SK-N-MC (cell line): Measurements from ENCODE around the gene DSTN.

ENCODE experiments used
- DNase-seq: peaks from one replicate; pipeline ENCODE4 v3.0.0-alpha.2; 2011; ENCODE audit warnings: low read depth, low spot score
- H3K27ac ChIP-seq: fragments of 200-600 bp; sonication (generic); 2 replicates; pipeline ENCODE4 v1.5.1; 2016; ENCODE audit warnings: mixed run types
- H3K36me3 ChIP-seq: fragments of 200-600 bp; sonication (generic); 2 replicates; pipeline ENCODE4 v1.6.1; 2017; ENCODE audit warnings: antibody characterized with exemption, low read length, mixed read lengths; ENCODE audit not compliant: insufficient read depth
- H3K4me3 ChIP-seq: fragments of 200-600 bp; sonication (generic); 2 replicates; pipeline ENCODE4 v1.5.1; 2016
- H3K9ac ChIP-seq: fragments of 200-600 bp; sonication (generic); 2 replicates; pipeline ENCODE4 v1.8.0; 2017; ENCODE audit warnings: mixed run types, mixed read lengths; ENCODE audit not compliant: insufficient read length
- H3K9me3 ChIP-seq: fragments of 200-600 bp; sonication (generic); 2 replicates; pipeline ENCODE4 v1.6.1; 2017; ENCODE audit warnings: low read depth, mild to moderate bottlenecking, antibody characterized with exemption, low read length, moderate library complexity, mixed read lengths
- EZH2 ChIP-seq: fragments of 200-600 bp; sonication (generic); IDR thresholded peaks from one replicate; pipeline ENCODE4 v1.6.1; 2017; ENCODE audit warnings: antibody characterized with exemption
- FOXP2 ChIP-seq: optimal IDR thresholded peaks from 2 replicates; pipeline ENCODE3; 2011; ENCODE audit warnings: mild to moderate bottlenecking, moderate library complexity; ENCODE audit not compliant: insufficient read depth; ENCODE audit errors: extremely low read length, control extremely low read depth
- POLR2AphosphoS5 ChIP-seq: IDR thresholded peaks from 2 replicates; pipeline ENCODE4 v1.6.1; 2012; ENCODE audit warnings: mild to moderate bottlenecking, low read depth, low read length, borderline replicate concordance

DSTN gene

DNA sequence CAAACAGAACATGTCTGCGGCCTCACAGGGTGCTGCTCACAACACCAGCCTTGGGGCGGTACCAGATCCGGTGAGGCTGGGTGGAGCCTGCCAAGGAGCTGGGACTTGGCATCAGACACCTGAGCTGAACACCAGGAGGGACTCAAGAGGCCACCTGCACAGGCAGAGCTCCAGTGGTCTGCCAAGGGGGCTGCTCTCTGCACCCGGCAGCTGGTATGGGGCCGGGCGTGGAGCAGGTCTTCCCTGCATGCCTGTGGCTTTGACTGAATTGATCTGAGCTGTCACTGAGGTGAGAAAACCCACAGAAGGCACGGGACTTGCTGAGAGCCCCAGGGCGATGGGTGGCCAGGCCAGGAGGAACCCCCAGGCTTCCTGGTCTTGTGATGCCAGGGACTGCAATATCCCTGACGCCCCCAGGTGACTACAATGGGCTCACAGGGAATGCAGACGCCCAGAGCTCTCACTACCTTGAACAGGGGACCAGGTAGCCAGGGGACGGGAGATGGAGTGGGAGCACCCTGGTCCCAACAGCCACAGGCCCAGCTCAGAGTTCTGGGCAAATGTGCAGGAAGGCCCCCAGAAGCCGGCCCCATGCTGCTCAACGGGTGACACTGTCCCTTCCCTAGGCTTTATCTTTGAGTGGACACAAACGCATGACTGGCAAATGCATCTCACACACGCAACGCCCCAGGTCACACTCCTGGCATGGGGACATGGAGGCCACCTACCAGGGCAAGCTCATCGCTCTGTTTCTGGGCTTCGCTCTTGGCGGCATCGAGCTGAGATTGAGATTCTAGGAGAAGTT is 48.2 kb downstream of the DSTN start:
- H3K9me3 ChIP-seq = no peaks in the 10 kb centered on the region
- TF ChIP-seq POLR2AphosphoS5 = no peak
- H3K4me3 ChIP-seq = no peak overlapping the region
- H3K36me3 ChIP-seq = peaks cover 3% of the 10 kb centered on the region; the same call in 1 of the 2 replicates
- DNase-seq = no peak
- no peak overlapping the region for H3K9ac ChIP-seq
- no peak overlapping the region for H3K27ac ChIP-seq

DNA sequence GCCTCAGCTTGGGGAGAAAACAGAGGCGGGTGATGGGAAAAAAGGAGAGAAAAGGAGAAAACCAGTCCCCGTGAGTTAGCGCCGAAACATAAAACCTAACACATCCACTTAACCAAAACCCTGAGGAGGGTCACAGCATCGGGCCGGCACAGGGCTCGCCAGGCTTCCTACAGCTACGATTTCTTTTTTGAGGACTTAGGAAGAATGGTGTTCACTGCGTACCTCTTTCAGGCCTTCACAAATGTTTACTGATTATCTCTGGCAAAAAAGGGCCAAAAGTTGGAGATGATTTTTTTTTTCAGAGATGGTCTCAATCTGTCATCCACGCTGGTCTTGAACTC is 48.8 kb downstream of the DSTN start:
- DNase-seq = no peak
- Histone ChIP-seq H3K36me3 (peaks cover 3% of the 10 kb centered on the region; the same call in 1 of the 2 replicates), H3K27ac (no peak overlapping the region), H3K9me3 (no peaks in the 10 kb centered on the region), H3K9ac (no peak overlapping the region), H3K4me3 (no peak overlapping the region)
- TF ChIP-seq POLR2AphosphoS5 (no peak), FOXP2 (no peak), EZH2 (no peak)

DNA sequence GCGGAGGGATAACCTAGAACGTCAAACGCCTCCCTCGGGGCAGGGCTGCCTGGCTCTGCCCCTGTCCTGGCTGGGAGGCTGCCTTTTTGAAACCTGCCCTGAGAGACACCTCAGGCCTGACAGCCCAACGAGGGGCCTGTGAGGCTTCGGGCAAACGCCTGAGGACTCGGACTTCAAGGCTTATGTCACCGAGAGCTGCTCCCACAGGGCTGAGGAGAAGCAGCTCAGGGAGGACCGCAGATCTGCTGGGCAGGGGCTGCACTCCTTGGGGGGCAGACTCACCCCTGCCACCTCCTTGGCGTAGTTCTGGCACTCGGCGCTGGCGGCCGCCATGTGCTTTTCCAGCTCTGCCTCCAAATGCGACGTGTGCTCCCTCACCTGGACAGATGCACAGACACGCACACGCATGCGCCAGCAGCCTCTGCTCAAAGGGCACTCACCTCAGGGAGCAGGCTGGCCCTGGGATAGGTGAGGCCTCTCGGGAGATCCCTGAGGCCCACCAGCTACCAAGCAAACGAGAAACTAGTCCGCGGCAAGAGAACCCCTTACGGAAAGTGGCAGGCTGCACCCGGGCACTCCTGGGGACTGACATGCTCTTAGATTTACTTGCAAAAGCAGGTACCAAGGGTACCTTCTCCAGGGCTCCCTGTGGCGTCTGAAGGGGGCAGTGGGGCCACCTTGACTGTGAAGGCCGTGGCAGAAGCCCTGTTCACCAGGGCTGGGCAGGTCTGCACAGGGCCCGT is 49.6 kb downstream of the DSTN start:
- H3K27ac ChIP-seq = no peak overlapping the region
- DNase-seq = no peak
- H3K9me3 ChIP-seq = no peaks in the 10 kb centered on the region
- peaks cover 3% of the 10 kb centered on the region; the same call in 1 of the 2 replicates for H3K36me3 ChIP-seq
- no peak overlapping the region for H3K4me3 ChIP-seq
- H3K9ac ChIP-seq = no peak overlapping the region
- TF ChIP-seq EZH2 (no peak), FOXP2 (no peak), POLR2AphosphoS5 (no peak)

DNA sequence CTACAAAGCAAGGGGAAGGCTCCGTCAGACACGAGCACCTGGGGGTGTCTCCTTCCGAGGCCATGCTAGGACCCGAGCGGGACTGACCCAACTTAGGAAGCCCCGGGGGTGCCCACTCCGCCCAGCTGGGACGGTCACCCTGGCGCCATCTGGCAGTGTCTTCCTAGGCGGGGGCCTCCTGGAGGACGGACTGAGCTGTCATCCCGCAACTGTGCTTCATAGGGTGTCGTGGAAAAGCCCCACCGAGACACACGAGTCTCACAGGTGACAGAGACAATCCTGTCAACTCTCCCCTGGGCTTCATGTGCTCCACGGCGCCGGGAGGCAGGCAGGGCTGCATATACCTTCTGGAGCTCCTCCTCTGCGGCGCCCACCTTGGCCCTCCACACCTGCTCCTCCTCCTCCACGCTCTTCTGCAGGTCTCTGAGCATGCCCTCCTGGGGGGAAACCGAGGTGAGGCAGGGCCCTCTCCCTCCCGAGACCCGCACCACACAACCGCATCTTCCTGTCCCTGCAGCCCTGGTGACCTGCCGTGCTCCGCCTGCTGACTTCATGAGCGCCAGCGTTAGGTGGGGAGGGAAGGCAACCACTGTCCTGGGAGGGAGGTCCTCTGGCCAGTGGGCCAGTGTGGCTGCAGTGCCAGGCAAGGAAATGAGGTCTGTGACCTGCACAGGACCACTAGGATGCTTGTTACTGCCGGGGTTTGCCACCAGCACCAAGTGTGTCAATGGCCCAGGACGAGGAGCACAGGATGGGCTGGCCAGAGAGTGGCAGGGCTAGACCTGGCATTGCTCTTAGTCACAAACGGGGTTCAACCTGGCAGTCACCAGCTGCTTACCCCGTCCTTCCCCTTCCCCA is 50.7 kb downstream of the DSTN start:
- Histone ChIP-seq H3K36me3 (peaks cover 3% of the 10 kb centered on the region; the same call in 1 of the 2 replicates), H3K9me3 (no peaks in the 10 kb centered on the region), H3K4me3 (no peak overlapping the region), H3K9ac (no peak overlapping the region), H3K27ac (no peak overlapping the region)
- no peak for TF ChIP-seq EZH2
- TF ChIP-seq FOXP2 = no peak
- no peak for TF ChIP-seq POLR2AphosphoS5
- DNase-seq = no peak

DNA sequence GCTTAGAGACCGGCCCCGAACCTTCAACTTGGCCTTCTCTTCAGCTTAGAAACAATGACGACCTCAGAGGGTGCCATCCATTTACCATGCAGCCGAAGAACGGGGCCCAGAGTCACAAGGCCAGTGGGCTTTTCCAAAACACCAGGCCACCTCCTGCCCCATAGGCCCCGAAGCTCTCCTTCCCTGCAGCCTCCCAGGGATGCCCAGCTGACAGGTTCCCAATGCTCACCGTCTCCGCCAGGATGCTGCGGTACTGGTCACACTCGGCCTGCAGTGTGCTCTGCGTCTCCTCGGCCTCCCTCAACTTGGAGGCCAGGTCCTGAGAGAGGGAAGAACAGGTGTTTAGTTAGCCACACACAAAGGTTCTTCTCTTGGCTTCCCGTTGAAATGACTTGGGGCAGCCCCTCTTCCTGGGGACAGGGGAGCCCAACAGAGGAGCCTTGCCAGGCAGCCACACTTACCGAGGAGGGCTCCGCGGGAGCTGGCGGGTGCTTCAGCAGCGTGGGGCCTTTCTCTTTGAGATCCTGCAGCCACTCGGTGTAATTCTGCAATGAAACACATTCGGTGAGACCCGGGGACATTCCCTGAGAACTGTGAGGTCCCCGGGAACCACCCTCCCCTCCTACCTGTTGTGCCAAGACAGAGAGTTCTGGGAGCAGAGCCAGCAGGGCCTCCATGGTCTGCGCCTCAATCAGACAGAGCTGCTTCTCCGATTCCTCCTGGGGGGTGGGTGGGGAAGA is 51.5 kb downstream of the DSTN start:
- Histone ChIP-seq H3K27ac (no peak overlapping the region), H3K9me3 (no peaks in the 10 kb centered on the region), H3K4me3 (no peak overlapping the region), H3K36me3 (peaks cover 3% of the 10 kb centered on the region; the same call in 1 of the 2 replicates), H3K9ac (no peak overlapping the region)
- DNase-seq = no peak
- TF ChIP-seq FOXP2 (no peak), POLR2AphosphoS5 (no peak), EZH2 (no peak)

DNA sequence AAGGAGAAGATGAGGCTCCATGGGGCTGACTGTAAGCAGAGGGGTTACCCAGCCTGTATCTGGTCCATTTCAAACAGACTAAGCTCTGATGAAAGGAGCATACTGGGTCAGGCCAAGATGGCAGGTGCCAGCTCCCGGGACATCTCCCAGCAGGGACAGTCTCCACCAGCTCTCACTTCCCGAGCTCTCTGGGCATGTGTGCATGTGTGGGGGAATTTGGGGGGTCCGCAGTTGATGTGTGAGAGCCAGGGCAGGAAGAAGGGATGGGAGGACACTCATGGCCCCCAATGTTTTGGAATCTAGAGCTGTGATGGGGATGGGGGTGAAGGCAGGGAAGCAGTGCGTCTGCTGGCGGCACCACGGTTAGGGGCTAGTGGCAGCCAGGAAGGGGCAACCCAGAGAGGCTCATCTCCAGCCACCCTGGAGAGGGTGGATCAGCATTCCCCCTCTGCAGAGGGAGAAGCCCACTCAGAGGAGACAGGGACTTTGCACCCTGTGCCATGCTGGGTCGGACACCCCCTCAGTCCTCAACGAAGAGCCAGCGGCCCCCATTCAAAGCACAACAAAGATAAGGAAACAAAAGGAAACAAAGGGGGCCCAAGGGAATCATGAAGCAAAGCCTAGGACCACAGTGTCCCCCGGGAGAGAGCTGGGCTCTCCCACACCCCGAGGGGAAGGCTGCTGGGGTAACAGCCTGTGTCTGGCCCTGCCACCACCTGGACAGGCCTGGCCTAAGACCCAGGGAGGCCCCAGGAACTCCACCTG is 52.4 kb downstream of the DSTN start:
- H3K9ac ChIP-seq = no peak overlapping the region
- TF ChIP-seq POLR2AphosphoS5 (no peak), FOXP2 (no peak), EZH2 (no peak)

DNA sequence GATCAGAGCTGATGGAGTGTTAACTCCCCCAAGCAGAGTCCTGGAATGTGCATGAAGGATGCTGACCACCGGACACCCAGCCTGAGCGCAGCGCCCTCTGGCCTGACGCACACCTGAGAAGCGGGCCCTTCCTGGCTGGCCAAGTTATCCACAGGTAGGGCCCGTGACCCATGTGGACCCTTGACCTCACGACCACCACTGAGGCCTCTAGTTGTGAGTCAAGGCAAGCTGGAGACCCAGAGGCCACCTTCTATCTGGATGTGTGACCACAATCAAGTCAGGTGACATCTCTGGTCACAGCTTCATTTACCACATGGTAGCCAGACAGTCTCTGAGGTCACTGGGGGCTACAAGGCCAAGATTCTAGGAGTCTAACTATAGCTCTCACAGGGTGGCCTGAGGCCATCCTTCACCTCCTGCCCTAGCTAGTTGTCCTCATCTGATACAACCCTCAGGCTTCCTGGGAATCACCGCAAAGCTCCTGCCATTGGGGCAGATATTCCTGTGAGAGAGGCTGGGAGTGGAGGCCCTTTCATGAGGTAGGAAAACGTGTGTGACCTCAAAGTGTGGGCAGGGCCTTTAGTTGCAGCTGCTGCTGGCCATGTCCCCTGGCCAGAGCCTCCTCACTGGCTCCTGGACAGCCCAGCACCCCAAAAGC is 53.1 kb downstream of the DSTN start:
- no peaks in the 10 kb centered on the region for H3K9me3 ChIP-seq
- no peak overlapping the region for H3K27ac ChIP-seq
- H3K9ac ChIP-seq = no peak overlapping the region
- DNase-seq = no peak
- H3K36me3 ChIP-seq = peaks cover 3% of the 10 kb centered on the region; the same call in 1 of the 2 replicates
- H3K4me3 ChIP-seq = no peak overlapping the region
- no peak for TF ChIP-seq EZH2
- no peak for TF ChIP-seq POLR2AphosphoS5
- no peak for TF ChIP-seq FOXP2

More for the DNA sequence above, 52.4 kb downstream of the DSTN start:
- peaks cover 3% of the 10 kb centered on the region; the same call in 1 of the 2 replicates for H3K36me3 ChIP-seq
- DNase-seq = no peak
- H3K27ac ChIP-seq = no peak overlapping the region
- H3K9me3 ChIP-seq = no peaks in the 10 kb centered on the region
- no peak overlapping the region for H3K4me3 ChIP-seq

DNA sequence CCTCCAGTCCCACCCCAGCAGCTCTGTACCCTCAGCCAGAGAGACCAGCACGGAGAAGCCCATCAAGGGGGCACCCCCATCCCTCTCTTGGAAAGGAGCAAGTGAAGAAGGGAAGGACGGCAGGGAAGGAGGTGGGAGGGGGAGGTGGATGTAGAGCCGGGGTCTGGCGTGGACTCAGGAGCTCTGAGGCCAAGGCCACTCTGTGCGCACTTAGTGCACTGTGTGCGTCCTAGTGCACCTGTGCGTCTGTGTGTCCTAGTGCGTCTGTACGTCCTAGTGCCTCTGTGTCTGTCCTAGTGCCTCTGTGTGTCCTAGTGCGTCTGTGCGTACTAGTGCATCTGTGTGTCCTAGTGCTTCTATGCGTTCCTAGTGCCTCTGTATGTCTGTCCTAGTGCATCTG is 54.2 kb downstream of the DSTN start:
- no peak overlapping the region for H3K9ac ChIP-seq
- H3K9me3 ChIP-seq = no peaks in the 10 kb centered on the region
- H3K27ac ChIP-seq = no peak overlapping the region
- H3K4me3 ChIP-seq = no peak overlapping the region
- peaks cover 3% of the 10 kb centered on the region; the same call in 1 of the 2 replicates for H3K36me3 ChIP-seq
- no peak for DNase-seq
- TF ChIP-seq EZH2 (no peak), POLR2AphosphoS5 (no peak), FOXP2 (no peak)
